Activated CD8-positive, alpha-beta memory T cell treated with anti-CD3 and anti-CD28 coated beads for 36 hours (primary cell): ENCODE measurements around the gene OPN4. TPM values are rescaled to one million over a fixed set of nuclear protein-coding genes. Genes with fewer than 3 reads are reported as not detected.

ENCODE experiments used
- CTCF ChIA-PET: fragments of 350-600 bp; sonication (Branson Sonifier 250); formaldehyde crosslinking; loops from one replicate; lab custom pipeline; 2021; ENCODE audit warnings: antibody characterized with exemption; lab: Charles Lee
- POLR2A ChIA-PET: fragments of 350-600 bp; sonication (Branson Sonifier 250); formaldehyde crosslinking; loops from one replicate; lab custom pipeline; 2021; ENCODE audit warnings: antibody characterized with exemption; lab: Charles Lee
- total RNA-seq, 2 experiments: library from RNA; stranded (reverse); gene quantifications; one replicate each; pipeline ENCODE4 v1.2.3, GENCODE V29; 2021

Gene OPN4
- total RNA-seq, 2 experiments from 2014 or later: not detected

GRCh38 chr10:86708068-86708782, 53.9 kb downstream of the OPN4 start:
- CTCF ChIA-PET: interaction anchor here (1.3 kb wide), 2 partner anchors 13 to 19 kb away, joined by 3 to 4 read pairs; no protein-coding TSS in a partner anchor

GRCh38 chr10:86708783-86709380, 54.5 kb downstream of the OPN4 start:
- ChIA-PET CTCF (interaction anchor here (1.3 to 1.6 kb wide), 3 partner anchors 9 to 20 kb away, joined by 3 to 4 read pairs (median 3); no protein-coding TSS in a partner anchor), POLR2A (no interaction called here)

More at GRCh38 chr10:86708068-86708782, 53.9 kb downstream of the OPN4 start:
- POLR2A ChIA-PET: no interaction called here

GRCh38 chr10:86709396-86710185, 55.2 kb downstream of the OPN4 start:
- ChIA-PET CTCF (interaction anchor here (0.5 to 1.6 kb wide), 2 partner anchors 10 to 156 kb away, joined by 3 read pairs; no protein-coding TSS in a partner anchor), POLR2A (no interaction called here)

- ChIA-PET CTCF (interaction anchor here (1.0 kb wide), 1 partner anchor 311 kb away, joined by 3 read pairs; no protein-coding TSS in a partner anchor), POLR2A (interaction anchor here (1.0 kb wide), 1 partner anchor 45 kb away, joined by 3 read pairs; the partner anchor contains the start of gene BMPR1A)
Measured at GRCh38 chr10:86710987-86711512, 56.7 kb downstream of the OPN4 start.

- POLR2A ChIA-PET: interaction anchor here (0.9 to 1.0 kb wide), 2 partner anchors 44 kb away, joined by 3 to 6 read pairs; partner anchors contain the start of gene BMPR1A
Measured at GRCh38 chr10:86711513-86712316, 57.4 kb downstream of the OPN4 start.

GRCh38 chr10:86712317-86712707, 58.0 kb downstream of the OPN4 start:
- POLR2A ChIA-PET: interaction anchor here (0.9 kb wide), 1 partner anchor 44 kb away, joined by 6 read pairs; the partner anchor contains the start of gene BMPR1A
- CTCF ChIA-PET: no interaction called here

More at GRCh38 chr10:86711513-86712316, 57.4 kb downstream of the OPN4 start:
- CTCF ChIA-PET: interaction anchor here (1.0 kb wide), 1 partner anchor 311 kb away, joined by 3 read pairs; no protein-coding TSS in a partner anchor

- CTCF ChIA-PET: no interaction called here
- POLR2A ChIA-PET: interaction anchor here (0.5 kb wide), 1 partner anchor 191 kb away, joined by 3 read pairs; no protein-coding TSS in a partner anchor
Measured at GRCh38 chr10:86715156-86715795, 60.9 kb downstream of the OPN4 start.

- POLR2A ChIA-PET: no interaction called here
- CTCF ChIA-PET: no interaction called here
Measured at GRCh38 chr10:86715836-86716235, 61.5 kb downstream of the OPN4 start.

Other genes with a start within 250 kb of the OPN4 start
- gene WAPL, start 132.8 kb upstream of the OPN4 start, total RNA-seq: 10 to 100 TPM; 49.6 to 50.7 TPM
- gene LDB3, start 14.0 kb downstream of the OPN4 start, total RNA-seq: under 1 TPM in 1 of 2 experiments, not detected in 1; 0.04 TPM
- 10 to 100 TPM; 15.9 to 19.5 TPM for gene BMPR1A, start 102.1 kb downstream of the OPN4 start, total RNA-seq